GM12874 (cell line): Measurements from ENCODE around the gene COLQ.

Experiments used
- TF ChIP-seq, protein P1 (sequence below): IDR thresholded peaks from 2 replicates; pipeline ENCODE4 v1.5.1; 2011; ENCODE audit warnings: low read depth, mild to moderate bottlenecking, control low read depth, low read length, moderate library complexity; ENCODE audit not compliant: insufficient read depth

Gene COLQ

DNA sequence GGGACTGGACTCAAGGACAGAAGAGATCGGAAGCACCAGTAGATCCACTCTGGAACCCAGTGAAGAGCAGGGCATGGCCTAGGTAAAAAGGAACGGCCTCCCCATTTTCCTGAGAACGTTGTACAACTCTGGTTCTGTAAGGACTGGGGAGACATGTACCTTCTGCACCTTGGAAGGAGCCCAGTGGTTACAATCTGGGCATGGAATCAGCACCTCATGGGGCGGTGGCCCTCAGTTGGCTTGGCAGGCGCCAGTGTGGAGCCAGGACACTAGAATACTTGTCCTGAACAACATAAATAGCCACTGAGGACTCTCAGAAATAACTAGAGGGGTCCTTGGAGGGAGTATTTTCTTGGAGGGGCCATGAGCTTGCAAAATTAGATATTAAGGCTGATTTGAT lies 68.5 kb downstream of the COLQ start:
- TF ChIP-seq, protein P1, sequence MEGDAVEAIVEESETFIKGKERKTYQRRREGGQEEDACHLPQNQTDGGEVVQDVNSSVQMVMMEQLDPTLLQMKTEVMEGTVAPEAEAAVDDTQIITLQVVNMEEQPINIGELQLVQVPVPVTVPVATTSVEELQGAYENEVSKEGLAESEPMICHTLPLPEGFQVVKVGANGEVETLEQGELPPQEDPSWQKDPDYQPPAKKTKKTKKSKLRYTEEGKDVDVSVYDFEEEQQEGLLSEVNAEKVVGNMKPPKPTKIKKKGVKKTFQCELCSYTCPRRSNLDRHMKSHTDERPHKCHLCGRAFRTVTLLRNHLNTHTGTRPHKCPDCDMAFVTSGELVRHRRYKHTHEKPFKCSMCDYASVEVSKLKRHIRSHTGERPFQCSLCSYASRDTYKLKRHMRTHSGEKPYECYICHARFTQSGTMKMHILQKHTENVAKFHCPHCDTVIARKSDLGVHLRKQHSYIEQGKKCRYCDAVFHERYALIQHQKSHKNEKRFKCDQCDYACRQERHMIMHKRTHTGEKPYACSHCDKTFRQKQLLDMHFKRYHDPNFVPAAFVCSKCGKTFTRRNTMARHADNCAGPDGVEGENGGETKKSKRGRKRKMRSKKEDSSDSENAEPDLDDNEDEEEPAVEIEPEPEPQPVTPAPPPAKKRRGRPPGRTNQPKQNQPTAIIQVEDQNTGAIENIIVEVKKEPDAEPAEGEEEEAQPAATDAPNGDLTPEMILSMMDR = no peak

DNA sequence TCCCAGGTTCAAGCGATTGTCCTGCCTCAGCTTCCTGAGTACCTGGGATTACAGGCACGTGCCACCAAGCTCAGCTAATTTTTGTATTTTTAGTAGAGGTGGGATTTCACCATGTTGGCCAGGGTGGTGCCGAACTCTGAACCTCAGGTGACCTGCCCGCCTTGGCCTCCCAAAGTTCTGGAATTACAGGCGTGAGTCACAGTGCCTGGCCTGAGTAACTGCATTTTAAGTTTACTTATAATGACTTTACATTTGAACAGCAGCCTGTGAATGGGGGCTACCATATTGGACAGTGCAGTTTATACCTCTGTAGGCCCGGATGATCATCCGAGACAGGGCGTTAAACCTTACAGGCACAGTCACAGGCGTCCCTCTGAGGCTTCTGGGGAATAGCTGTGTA lies 69.3 kb downstream of the COLQ start:
- TF ChIP-seq, protein P1 = no peak

DNA sequence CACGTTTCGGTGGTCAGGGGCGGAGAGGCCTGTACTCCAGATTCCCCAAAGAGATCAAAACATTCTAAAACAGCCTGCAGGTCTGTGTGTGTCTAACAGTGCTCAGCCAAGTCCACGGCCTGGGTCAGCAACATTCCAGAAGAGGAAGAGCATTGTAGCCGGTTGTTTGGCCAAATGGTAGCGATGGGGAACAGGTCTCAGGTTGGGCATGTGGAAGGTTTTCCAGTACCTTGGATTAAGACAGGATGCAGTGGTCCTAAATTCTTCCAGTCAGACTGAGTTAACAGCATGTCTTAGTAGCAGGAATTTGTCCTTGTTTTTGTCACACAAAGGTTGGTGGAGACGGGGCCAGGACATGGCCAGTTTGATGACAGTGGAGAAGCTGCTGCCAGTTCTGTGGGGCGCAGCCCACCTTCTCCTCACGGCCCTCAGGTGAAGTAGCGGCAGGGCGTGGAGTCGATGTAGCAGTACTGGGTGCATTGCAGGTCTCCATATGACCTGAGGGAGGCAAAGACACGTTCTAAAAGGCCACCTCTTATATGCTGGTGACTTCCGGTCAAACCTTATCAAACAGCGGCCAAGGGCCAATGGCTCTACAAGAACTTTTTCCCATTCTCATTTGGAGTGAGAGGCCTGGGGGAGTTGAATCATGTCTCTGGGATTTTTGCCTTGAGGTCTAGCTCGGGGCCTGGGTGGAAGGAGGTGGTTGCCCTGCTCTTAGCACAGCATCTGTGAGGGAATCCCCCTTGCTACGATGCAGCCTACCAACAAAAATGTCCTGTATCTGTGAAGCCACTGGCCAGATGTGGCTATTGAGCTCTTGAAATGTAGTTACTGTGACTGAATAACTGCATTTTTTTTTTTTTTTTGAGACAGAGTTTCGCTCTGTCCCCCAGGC lies 70.0 kb downstream of the COLQ start:
- TF ChIP-seq, protein P1 = no peak

DNA sequence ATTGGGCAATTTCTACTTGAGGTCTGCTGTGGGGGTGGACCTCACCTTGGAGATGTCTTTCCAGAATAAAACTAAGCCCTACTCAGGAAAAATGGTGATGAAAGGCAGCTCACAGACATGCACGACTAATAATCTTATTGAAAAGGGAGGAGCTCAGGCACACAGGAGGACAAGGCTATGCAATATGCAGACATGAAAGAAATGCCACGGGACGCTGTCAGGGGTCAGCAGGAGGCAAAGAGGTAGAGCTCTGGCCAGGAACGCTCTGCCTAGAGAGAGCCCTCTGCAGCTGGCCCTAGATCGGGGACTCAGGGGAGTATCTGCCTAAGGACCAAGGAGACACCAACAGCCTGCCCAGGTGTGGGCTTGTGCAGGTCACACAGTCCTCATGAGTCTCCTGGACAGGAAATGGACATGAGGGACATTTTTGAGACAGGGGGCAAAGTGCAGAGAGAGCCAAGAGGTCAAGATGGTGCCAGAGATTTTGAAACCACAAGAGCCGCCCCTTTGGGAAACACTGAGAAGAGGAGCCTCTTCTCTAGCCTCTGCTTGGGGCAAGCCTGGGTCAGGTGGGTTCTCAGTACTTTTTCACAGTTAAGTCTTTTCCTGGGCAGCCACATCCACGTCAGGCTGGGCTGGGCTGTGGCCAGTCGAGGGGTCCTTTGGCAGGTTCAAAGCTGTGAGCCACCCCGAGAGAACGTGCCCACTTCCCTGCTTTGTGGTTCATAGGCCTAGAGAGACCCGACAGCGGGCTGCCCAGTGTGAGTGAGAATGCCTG lies 70.9 kb downstream of the COLQ start:
- TF ChIP-seq, protein P1 = no peak

DNA sequence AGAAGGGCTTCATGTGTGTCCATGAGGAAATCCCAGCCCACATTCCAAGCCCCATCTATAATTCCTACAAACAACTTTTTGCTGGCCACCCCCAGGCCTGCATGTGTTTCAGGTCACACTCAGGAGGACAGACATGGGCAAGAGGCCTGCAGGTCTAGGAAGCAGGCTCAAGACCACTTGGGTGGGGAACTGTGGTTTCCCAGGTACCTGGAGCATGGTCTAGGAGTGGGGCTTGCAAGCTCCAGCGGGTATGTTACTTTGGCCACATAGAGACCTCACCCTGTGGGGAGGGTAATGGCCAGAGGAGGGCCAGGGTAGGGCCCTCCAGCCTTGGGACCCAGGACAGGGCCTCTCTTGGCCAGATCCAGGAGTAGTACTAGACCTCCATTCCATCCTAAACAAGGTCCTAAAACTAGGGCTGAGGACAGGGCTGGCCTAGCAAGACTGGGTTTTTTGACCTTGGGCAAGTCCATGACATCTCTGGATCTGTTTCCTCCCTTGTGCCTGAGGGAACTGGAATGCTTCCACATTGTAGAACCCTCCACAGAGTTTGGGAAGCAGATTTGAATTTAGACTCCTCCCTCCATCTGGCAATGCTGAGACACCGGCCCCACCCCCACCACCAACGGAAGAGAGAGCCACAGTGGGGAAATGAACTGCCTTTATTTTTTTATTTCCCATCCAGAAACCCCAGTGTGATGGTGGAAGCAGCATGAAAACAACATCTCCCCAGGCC lies 71.8 kb downstream of the COLQ start:
- TF ChIP-seq, protein P1 = no peak

DNA sequence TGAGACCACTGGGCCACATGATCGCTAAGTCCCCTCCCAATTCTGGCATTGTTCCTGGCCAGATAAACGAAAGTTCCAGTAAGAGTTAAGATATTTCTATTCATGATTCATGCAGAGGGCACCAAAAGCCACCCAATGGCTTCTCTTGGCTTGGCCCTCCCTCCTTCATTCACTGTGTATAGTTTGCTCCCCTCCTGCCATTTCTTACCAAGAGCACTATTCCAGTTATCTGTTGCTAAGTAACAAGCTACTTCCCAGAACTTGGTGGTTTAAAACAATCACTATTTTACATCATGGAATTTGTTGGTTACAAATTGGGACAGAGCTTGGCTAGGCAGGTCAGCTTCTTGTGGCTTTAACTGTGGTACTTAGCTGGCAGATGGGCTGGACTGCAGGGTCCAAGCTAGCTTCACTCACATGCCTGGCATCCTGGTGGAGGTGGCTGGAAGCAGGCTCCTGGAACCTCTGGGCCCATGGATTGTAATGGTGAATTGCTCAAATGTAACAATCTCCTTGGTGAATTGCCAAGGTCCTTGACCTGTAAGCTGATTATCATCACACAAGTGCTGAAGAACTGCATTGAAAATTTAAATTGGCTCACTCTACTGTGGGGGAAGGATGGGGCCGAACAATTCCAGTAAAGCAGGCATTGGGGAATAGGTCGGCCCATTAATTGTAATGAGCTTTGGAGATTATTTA lies 77.5 kb downstream of the COLQ start:
- TF ChIP-seq, protein P1 = no peak
